ENCODE measurements around the gene ASIC2. TPM values are rescaled to one million over a fixed set of nuclear protein-coding genes. Genes with fewer than 3 reads are reported as not detected.

The ASIC2 gene
- total RNA-seq, 1 experiment from 2014 or later, result not detected

DNA sequence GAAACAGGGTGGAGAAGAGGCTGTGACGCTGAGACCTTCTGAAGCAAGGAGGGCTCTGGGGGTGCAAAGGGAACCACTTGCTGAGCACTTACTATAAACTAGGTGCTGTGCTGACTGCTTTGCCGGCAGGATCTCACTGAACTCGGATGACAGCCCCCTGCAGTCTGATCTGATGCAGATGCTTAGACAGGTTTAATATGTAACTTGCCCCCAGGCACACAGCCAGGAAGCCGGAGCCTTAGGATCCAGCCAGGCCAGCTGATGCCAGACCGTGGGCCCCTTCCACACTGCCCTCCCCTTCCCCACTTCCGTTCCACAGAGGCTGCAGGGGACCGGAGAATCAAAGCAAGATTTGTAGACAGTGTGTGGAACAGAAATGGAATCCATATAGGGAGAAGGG, 278.3 kb downstream of the ASIC2 start:
- ChIA-PET RAD21 (ENCODE audit: low non-redundant PET in 1 of 2, low total read pairs in 2 of 2, uncharacterized antibody in 2 of 2, unreplicated experiment in 2 of 2) (no interaction called here), CTCF (no interaction called here), POLR2A (no interaction called here)
- H3K27me3 ChIP-seq (ENCODE audit: insufficient read depth, low read length), result 0 out of 2 replicates have a peak, but pooled peaks cover 6% of the 10 kb centered on the region
- peaks cover 0 to 8% of the 10 kb centered on the region in 2 experiments; a peak in 1 of 4 replicates for H3K4me1 ChIP-seq (ENCODE audit: control insufficient read depth in 1 of 2, insufficient read depth in 2 of 2, low read length in 2 of 2)
- H3K4me2 ChIP-seq (ENCODE audit: low read length), result no peak overlapping the region
- DNase-seq (ENCODE audit: low read depth, low spot score) (no peak), ATAC-seq (no peak)
- no peak overlapping the region for H3K9ac ChIP-seq (ENCODE audit: low read length)
- no peaks in the 10 kb centered on the region for H3K9me2 ChIP-seq (ENCODE audit: insufficient read depth)
- H3K4me3 ChIP-seq (replicated peaks in 1 of 2; ENCODE audit: low read depth in 1 of 2, low read length in 2 of 2), result no peak overlapping the region
- H4K20me1 ChIP-seq (ENCODE audit: insufficient read depth), result no peaks in the 10 kb centered on the region
- intact Hi-C loops (cut with micrococcal nuclease), result no loop called here
- no peak overlapping the region for H2AFZ ChIP-seq (ENCODE audit: low read depth, low read length, poor library complexity, severe bottlenecking)
- TF ChIP-seq SRF (IDR thresholded peaks at IDR 0.05; ENCODE audit: low read depth) (no peak), RAD21 (IDR thresholded peaks at IDR 0.05; ENCODE audit: low read depth) (no peak), ELF1 (IDR thresholded peaks at IDR 0.05; ENCODE audit: borderline replicate concordance, low read depth) (no peak), EGR1 (IDR thresholded peaks at IDR 0.05; ENCODE audit: low read depth) (no peak), CEBPB (IDR thresholded peaks at IDR 0.05; ENCODE audit: low read depth) (no peak), YY1 (IDR thresholded peaks at IDR 0.05; ENCODE audit: extremely low read depth, insufficient replicate concordance, low read depth, low read length) (no peak), POLR2A (IDR thresholded peaks at IDR 0.05; ENCODE audit: borderline replicate concordance, extremely low read depth, insufficient read depth, insufficient read length) (no peak), ZFX (IDR thresholded peaks at IDR 0.05) (no peak), FOSL1 (IDR thresholded peaks at IDR 0.05; ENCODE audit: low read depth) (no peak), CBX3 (IDR thresholded peaks at IDR 0.05; ENCODE audit: low read depth) (no peak), EZH2 (IDR thresholded peaks at IDR 0.05) (no peak)
- TF ChIP-seq, protein P1, sequence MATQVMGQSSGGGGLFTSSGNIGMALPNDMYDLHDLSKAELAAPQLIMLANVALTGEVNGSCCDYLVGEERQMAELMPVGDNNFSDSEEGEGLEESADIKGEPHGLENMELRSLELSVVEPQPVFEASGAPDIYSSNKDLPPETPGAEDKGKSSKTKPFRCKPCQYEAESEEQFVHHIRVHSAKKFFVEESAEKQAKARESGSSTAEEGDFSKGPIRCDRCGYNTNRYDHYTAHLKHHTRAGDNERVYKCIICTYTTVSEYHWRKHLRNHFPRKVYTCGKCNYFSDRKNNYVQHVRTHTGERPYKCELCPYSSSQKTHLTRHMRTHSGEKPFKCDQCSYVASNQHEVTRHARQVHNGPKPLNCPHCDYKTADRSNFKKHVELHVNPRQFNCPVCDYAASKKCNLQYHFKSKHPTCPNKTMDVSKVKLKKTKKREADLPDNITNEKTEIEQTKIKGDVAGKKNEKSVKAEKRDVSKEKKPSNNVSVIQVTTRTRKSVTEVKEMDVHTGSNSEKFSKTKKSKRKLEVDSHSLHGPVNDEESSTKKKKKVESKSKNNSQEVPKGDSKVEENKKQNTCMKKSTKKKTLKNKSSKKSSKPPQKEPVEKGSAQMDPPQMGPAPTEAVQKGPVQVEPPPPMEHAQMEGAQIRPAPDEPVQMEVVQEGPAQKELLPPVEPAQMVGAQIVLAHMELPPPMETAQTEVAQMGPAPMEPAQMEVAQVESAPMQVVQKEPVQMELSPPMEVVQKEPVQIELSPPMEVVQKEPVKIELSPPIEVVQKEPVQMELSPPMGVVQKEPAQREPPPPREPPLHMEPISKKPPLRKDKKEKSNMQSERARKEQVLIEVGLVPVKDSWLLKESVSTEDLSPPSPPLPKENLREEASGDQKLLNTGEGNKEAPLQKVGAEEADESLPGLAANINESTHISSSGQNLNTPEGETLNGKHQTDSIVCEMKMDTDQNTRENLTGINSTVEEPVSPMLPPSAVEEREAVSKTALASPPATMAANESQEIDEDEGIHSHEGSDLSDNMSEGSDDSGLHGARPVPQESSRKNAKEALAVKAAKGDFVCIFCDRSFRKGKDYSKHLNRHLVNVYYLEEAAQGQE (IDR thresholded peaks at IDR 0.05; ENCODE audit: low read depth), result no peak
- TF ChIP-seq, protein P2, sequence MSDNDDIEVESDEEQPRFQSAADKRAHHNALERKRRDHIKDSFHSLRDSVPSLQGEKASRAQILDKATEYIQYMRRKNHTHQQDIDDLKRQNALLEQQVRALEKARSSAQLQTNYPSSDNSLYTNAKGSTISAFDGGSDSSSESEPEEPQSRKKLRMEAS (IDR thresholded peaks at IDR 0.05), result no peak
- TF ChIP-seq, protein P3, sequence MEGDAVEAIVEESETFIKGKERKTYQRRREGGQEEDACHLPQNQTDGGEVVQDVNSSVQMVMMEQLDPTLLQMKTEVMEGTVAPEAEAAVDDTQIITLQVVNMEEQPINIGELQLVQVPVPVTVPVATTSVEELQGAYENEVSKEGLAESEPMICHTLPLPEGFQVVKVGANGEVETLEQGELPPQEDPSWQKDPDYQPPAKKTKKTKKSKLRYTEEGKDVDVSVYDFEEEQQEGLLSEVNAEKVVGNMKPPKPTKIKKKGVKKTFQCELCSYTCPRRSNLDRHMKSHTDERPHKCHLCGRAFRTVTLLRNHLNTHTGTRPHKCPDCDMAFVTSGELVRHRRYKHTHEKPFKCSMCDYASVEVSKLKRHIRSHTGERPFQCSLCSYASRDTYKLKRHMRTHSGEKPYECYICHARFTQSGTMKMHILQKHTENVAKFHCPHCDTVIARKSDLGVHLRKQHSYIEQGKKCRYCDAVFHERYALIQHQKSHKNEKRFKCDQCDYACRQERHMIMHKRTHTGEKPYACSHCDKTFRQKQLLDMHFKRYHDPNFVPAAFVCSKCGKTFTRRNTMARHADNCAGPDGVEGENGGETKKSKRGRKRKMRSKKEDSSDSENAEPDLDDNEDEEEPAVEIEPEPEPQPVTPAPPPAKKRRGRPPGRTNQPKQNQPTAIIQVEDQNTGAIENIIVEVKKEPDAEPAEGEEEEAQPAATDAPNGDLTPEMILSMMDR (IDR thresholded peaks at IDR 0.05 in 2 of 3, conservative IDR thresholded peaks at IDR 0.05 in 1 of 3; ENCODE audit: borderline replicate concordance in 1 of 3, insufficient read depth in 1 of 3, low read depth in 2 of 3, low read length in 2 of 3), result no peak
- TF ChIP-seq, protein P4, sequence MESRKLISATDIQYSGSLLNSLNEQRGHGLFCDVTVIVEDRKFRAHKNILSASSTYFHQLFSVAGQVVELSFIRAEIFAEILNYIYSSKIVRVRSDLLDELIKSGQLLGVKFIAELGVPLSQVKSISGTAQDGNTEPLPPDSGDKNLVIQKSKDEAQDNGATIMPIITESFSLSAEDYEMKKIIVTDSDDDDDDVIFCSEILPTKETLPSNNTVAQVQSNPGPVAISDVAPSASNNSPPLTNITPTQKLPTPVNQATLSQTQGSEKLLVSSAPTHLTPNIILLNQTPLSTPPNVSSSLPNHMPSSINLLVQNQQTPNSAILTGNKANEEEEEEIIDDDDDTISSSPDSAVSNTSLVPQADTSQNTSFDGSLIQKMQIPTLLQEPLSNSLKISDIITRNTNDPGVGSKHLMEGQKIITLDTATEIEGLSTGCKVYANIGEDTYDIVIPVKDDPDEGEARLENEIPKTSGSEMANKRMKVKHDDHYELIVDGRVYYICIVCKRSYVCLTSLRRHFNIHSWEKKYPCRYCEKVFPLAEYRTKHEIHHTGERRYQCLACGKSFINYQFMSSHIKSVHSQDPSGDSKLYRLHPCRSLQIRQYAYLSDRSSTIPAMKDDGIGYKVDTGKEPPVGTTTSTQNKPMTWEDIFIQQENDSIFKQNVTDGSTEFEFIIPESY (IDR thresholded peaks at IDR 0.05; ENCODE audit: extremely low read depth, insufficient replicate concordance, low read length), result no peak
- H3K79me2 ChIP-seq (ENCODE audit: insufficient read depth, low read length), result no peaks in the 10 kb centered on the region
- H3K36me3 ChIP-seq (ENCODE audit: control insufficient read depth in 1 of 2, insufficient read depth in 2 of 2, low read length in 2 of 2), result no peaks in the 10 kb centered on the region
- no TSS peak for BruUV-seq (replicated peaks)
- no peak overlapping the region for H3K27ac ChIP-seq (ENCODE audit: low read depth, low read length)
- H3K9me3 ChIP-seq (ENCODE audit: control insufficient read depth in 1 of 2, insufficient read depth in 1 of 2, low read depth in 1 of 2, low read length in 2 of 2), result no peaks in the 10 kb centered on the region
